Vagina (tissue), 2 donors: ENCODE measurements around the gene SMOC2.

Source experiments
- CTCF ChIP-seq, 3 experiments: fragments of 450-650 bp in 2 of 3; fragments of 200-600 bp in 1 of 3; sonication (generic) in 1 of 3; IDR thresholded peaks; one replicate each; pipeline ENCODE4 v1.5.1; 2017 to 2019; ENCODE audit warnings: antibody characterized with exemption in 3 of 3, mild to moderate bottlenecking in 2 of 3, moderate library complexity in 2 of 3
- POLR2A ChIP-seq, 2 donors: fragments of 450-650 bp; IDR thresholded peaks; one replicate each; pipeline ENCODE4 v1.6.1; 2017; ENCODE audit warnings: antibody characterized with exemption in 2 of 2, mild to moderate bottlenecking in 2 of 2, moderate library complexity in 2 of 2
- POLR2AphosphoS5 ChIP-seq, 2 donors: sonication (generic); formaldehyde crosslinking; IDR thresholded peaks; one replicate each; pipeline ENCODE4 v1.9.0; 2017; ENCODE audit warnings: antibody characterized with exemption in 2 of 2, mild to moderate bottlenecking in 2 of 2, low read depth in 1 of 2; ENCODE audit not compliant: insufficient read depth in 1 of 2

- no peak for TF ChIP-seq POLR2A (IDR thresholded peaks at IDR 0.05)
- TF ChIP-seq POLR2AphosphoS5 (IDR thresholded peaks at IDR 0.05; ENCODE audit: insufficient read depth in 1 of 2, low read depth in 1 of 2), result no peak
- no peak for TF ChIP-seq CTCF (IDR thresholded peaks at IDR 0.05)
These were observed 104.4 kb downstream of the SMOC2 start for GRCh38 chr6:168545428-168545827.
